Osteoblast (primary cell): ENCODE results near the gene RHD. TPM values are rescaled to one million over a fixed set of nuclear protein-coding genes. Genes with fewer than 3 reads are reported as not detected.
"Not testable (repeated sequence)": the region's sequence is repeated elsewhere in the genome, so short reads cannot be mapped to it uniquely, and the experiment has no call there.

Experiments
- DNase-seq: peaks from one replicate; pipeline ENCODE4 v3.0.0; 2011; ENCODE audit warnings: low spot score, mixed read lengths; ENCODE audit not compliant: insufficient read length; ENCODE audit errors: missing footprints
- H2AFZ ChIP-seq: 2 replicates; pipeline ENCODE4 v1.6.0; 2011; ENCODE audit warnings: mild to moderate bottlenecking, low read length
- H3K27ac ChIP-seq: 2 replicates; pipeline ENCODE4 v1.5.1; 2011; ENCODE audit warnings: mild to moderate bottlenecking, low read depth, low read length, moderate library complexity
- H3K27me3 ChIP-seq: 2 replicates; pipeline ENCODE4 v1.6.0; 2012; ENCODE audit warnings: mild to moderate bottlenecking, control low read depth, inconsistent platforms, low read length, moderate library complexity; ENCODE audit not compliant: insufficient read depth
- H3K36me3 ChIP-seq: 2 replicates; pipeline ENCODE4 v1.5.1; 2011; ENCODE audit warnings: mild to moderate bottlenecking, low read length, control low read depth, moderate library complexity; ENCODE audit not compliant: insufficient read depth
- H3K4me1 ChIP-seq: 2 replicates; pipeline ENCODE4 v1.5.1; 2011; ENCODE audit warnings: mild to moderate bottlenecking, low read length, control low read depth, moderate library complexity; ENCODE audit not compliant: insufficient read depth
- H3K4me2 ChIP-seq: 2 replicates; pipeline ENCODE4 v1.6.0; 2011; ENCODE audit warnings: mild to moderate bottlenecking, low read length; ENCODE audit not compliant: insufficient read depth
- H3K4me3 ChIP-seq: fragments of 200-600 bp; sonication (generic); 3 replicates; pipeline ENCODE4 v1.5.1; 2012; ENCODE audit warnings: mild to moderate bottlenecking, low read length, inconsistent platforms; ENCODE audit not compliant: insufficient read depth
- H3K79me2 ChIP-seq: 2 replicates; pipeline ENCODE4 v1.6.0; 2012; ENCODE audit warnings: mild to moderate bottlenecking, low read length, control low read depth, inconsistent platforms; ENCODE audit not compliant: insufficient read depth
- H3K9me3 ChIP-seq: 2 replicates; pipeline ENCODE4 v1.5.1; 2011; ENCODE audit warnings: low read depth, low read length, control low read depth
- H4K20me1 ChIP-seq: 2 replicates; pipeline ENCODE4 v1.6.0; 2012; ENCODE audit warnings: mild to moderate bottlenecking, low read length, control low read depth; ENCODE audit not compliant: insufficient read depth
- total RNA-seq: library from RNA; depleted of rRNA; stranded (reverse); fragments of >200 nt; gene quantifications from 2 replicates; pipeline ENCODE4 v1.2.3, GENCODE V29; 2012
- TF ChIP-seq, protein P1 (sequence below): IDR thresholded peaks from 2 replicates; pipeline ENCODE4 v1.5.1; 2011; ENCODE audit warnings: mild to moderate bottlenecking, low read depth, low read length, moderate library complexity; ENCODE audit errors: extremely low read depth

Gene RHD
- total RNA-seq, 1 donor, result not detected

GRCh38 chr1:25232866-25233784 is 39.2 kb upstream of the RHD start:
- Histone ChIP-seq H3K79me2 (peaks cover 49% of the 10 kb centered on the region), H4K20me1 (peaks cover 4% of the 10 kb centered on the region)

GRCh38 chr1:25235411-25235810 is 36.9 kb upstream of the RHD start:
- H3K4me3 ChIP-seq, H3K9me3 ChIP-seq, H3K4me2 ChIP-seq, H3K27me3 ChIP-seq, H3K36me3 ChIP-seq, H2AFZ ChIP-seq, H4K20me1 ChIP-seq, H3K27ac ChIP-seq, DNase-seq: not testable (repeated sequence)
- Histone ChIP-seq H3K4me1 (peaks cover 35% of the 10 kb centered on the region), H3K79me2 (peaks cover 45% of the 10 kb centered on the region)

More at GRCh38 chr1:25232866-25233784, 39.2 kb upstream of the RHD start:
- Histone ChIP-seq H3K27ac (peak overlapping the region; percentile 89), H3K27me3 (no peaks in the 10 kb centered on the region), H3K4me3 (peak overlapping the region; percentile 91), H3K36me3 (peaks cover 14% of the 10 kb centered on the region), H2AFZ (peak overlapping the region; percentile 83), H3K4me1 (peaks cover 27% of the 10 kb centered on the region), H3K4me2 (peak overlapping the region; percentile 91), H3K9me3 (no peaks in the 10 kb centered on the region)
- peak; percentile 94 for DNase-seq
- TF ChIP-seq, protein P1, sequence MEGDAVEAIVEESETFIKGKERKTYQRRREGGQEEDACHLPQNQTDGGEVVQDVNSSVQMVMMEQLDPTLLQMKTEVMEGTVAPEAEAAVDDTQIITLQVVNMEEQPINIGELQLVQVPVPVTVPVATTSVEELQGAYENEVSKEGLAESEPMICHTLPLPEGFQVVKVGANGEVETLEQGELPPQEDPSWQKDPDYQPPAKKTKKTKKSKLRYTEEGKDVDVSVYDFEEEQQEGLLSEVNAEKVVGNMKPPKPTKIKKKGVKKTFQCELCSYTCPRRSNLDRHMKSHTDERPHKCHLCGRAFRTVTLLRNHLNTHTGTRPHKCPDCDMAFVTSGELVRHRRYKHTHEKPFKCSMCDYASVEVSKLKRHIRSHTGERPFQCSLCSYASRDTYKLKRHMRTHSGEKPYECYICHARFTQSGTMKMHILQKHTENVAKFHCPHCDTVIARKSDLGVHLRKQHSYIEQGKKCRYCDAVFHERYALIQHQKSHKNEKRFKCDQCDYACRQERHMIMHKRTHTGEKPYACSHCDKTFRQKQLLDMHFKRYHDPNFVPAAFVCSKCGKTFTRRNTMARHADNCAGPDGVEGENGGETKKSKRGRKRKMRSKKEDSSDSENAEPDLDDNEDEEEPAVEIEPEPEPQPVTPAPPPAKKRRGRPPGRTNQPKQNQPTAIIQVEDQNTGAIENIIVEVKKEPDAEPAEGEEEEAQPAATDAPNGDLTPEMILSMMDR, result no peak

DNA sequence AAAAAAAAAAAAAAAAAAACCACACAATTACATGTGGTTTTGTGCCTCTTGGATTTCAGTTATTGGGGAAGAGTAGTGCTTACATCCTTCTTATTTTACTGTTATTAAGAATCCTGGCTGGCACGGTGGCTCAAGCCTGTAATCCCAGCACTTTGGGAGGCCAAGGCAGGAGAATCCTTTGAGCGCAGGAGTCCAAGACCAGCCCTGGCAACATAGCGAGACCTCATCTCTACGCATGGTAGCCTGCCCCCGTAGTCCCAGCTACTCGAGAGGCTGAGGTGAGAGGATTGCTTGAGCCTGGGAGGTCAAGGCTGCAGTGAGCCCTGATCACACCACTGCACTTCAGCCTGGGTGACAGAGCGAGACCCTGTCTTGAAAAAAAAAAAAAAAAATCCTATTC is 36.0 kb upstream of the RHD start:
- H3K4me2 ChIP-seq, H3K27ac ChIP-seq, H3K4me3 ChIP-seq, DNase-seq, H3K9me3 ChIP-seq, H4K20me1 ChIP-seq, H3K27me3 ChIP-seq, H2AFZ ChIP-seq: not testable (repeated sequence)
- Histone ChIP-seq H3K4me1 (peaks cover 38% of the 10 kb centered on the region), H3K36me3 (peaks cover 13% of the 10 kb centered on the region), H3K79me2 (peaks cover 38% of the 10 kb centered on the region)

- Histone ChIP-seq H3K4me2 (no peak overlapping the region), H2AFZ (no peak overlapping the region), H3K36me3 (peaks cover 28% of the 10 kb centered on the region), H3K4me1 (peaks cover 35% of the 10 kb centered on the region), H3K27ac (no peak overlapping the region), H3K9me3 (no peaks in the 10 kb centered on the region), H3K79me2 (peaks cover 26% of the 10 kb centered on the region), H4K20me1 (peaks cover 5% of the 10 kb centered on the region), H3K4me3 (no peak overlapping the region), H3K27me3 (no peaks in the 10 kb centered on the region)
- TF ChIP-seq, protein P1, result no peak
- DNase-seq, result no peak
Observed at GRCh38 chr1:25238046-25238445, 34.3 kb upstream of the RHD start.
